HG02840 (cell line): ENCODE results near the gene RANBP10.
A peak's percentile ranks its signal among the peaks of the same experiment; 100 is the strongest.
"Not testable (repeated sequence)": the region's sequence is repeated elsewhere in the genome, so short reads cannot be mapped to it uniquely, and the experiment has no call there.

Source experiments
- ATAC-seq: cut with Tn5 transposase; IDR thresholded peaks from one replicate; pipeline ENCODE4 v1.9.1; 2021; ENCODE audit warnings: mild to moderate bottlenecking, moderate library complexity, moderate number of reproducible peaks; ENCODE audit not compliant: unreplicated experiment, low FRiP score

The RANBP10 gene

DNA sequence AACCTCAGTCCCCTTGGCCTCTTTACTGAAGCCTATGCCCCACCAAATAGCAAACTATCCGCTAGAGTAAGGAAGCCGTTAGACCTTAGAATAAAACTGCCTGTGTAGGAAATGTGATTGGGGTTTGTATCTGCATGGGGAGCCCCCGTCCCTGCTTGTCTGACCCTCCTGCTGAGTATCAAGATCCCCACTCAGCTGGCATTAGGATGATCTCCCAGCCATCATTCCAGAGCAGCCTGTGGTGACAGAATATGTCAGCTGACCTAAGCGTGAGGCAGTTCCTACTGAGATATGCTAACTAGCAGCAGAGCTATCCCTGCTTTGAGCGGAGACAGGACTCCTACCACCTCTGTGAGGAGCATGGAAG is 86.6 kb downstream of the RANBP10 start:
- no peak for ATAC-seq

DNA sequence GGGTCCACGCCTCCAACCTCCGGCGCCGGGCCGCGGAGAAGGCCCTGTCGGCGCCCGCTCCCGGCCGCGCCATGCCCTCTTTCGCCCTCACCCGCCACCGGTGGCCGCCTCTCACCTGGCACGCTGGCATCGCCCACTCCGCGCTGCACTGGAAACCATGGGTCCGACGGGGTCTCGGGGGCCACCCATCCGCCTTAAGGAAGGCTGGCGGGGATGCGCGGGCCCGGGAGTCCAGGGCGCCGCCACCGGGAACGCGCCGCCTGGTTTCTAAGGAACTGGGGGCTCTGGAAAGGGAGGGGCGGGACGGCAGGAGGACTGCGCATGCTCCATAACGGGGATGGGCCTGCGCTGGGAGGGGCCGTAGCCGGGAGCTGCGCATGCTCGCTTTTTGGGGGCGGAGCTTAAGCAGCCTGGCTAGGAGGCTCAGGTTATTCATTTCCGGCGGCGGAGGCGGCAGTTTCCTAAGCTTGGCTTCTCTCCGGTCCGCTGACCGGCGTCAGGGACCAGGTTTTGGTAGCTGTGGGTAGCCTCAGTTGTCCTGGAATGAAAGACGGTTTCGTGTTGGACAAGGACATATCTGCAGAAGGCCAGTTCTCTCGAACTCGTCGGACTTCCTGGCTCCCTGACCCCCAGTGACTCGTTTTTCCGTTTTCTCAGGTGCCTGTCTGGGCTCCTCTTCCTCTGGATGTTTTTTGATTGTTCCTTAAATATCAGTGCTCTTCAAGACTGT is 87.1 kb downstream of the RANBP10 start, which contains the start of gene GFOD2:
Gene GFOD2 (minus strand): TSS at position 269 of the 730 bp plus-strand sequence. CDS start 33,601 bp downstream, outside the sequence.
- peak; percentile 84 for ATAC-seq

DNA sequence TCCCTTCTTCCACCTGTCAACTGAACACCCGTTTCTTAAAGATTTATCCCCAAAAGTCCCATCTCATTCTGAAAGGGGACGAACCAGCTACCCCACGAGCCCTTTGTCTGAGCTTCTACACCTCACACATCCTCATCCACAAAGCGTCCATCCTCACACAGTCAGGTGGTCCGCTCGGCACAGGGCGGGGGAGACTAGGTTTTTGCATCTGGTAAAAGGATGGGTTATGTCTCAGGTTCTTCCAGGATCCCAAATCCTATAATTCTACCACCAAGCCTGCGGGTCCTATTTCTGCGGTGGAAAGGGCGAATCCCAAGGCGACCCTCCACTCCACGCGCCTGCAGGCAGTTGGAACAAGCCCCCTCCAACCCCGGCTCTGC is 87.7 kb downstream of the RANBP10 start:
- ATAC-seq = peak; percentile 12

DNA sequence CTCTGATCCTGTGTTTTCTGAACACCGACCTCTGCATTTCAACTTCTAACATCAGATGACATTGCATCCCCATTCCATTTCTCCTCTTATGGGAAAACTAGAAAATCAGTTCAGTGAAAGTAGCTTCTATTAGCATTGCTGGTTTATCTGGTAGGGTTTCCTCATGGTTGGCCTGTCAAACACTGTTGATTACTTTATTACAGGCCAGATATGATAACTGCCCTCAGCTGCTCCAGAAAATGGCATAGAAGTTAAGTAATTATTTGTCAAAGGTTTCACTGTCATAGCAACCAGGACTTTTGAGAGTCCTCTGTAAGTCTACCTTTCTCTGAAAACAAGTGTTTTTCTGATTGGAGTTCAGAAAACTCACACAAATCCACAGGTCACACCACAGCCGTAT is 90.3 kb downstream of the RANBP10 start:
- no peak for ATAC-seq

DNA sequence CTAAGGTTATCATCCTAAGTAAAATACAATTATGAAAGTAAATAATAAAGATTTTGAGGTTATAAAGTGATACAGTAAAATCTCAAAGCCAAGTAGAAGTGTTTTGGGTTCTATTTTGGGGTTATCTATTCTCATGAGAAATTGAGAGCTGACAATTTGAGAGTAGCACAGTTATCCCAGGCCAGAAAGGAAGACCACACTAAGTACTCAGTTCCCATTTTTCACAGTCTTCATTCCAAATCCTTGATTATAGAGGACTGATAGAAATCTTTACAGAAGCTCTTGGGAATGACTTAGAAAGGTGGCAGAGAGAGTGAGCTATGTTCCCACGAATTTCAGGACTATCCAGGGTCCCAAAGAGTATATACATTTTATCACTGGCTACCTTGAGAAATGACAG is 91.8 kb downstream of the RANBP10 start:
- ATAC-seq = no peak

DNA sequence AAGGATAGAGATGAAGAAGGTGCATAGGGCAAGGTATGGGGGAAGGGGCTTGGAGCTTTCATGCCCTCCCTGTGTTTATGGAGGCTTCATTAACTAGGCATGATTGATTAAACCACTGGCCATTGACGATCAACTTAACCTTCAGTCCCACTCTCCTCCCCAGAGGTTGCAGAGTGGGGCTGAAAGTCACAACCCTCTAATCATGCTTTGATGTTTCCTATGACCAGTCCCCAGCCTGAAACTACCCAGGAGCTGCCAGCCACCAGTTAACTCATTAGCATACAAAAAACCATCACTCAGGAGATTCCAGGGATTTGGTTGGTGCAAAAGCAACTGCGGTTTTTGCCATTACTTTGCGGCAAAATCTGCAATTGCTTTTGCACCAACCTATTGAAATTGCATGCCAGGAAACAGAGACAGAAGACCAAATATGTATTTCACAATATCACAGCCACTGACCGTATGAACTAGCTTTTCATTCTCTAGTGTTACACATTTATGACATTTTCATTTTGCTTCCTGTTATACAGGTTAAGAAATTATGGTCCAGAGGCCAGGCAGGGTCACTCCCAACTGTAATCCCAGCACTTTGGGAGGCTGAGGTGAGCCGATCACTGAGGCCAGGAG is 92.6 kb downstream of the RANBP10 start:
- ATAC-seq = no peak

DNA sequence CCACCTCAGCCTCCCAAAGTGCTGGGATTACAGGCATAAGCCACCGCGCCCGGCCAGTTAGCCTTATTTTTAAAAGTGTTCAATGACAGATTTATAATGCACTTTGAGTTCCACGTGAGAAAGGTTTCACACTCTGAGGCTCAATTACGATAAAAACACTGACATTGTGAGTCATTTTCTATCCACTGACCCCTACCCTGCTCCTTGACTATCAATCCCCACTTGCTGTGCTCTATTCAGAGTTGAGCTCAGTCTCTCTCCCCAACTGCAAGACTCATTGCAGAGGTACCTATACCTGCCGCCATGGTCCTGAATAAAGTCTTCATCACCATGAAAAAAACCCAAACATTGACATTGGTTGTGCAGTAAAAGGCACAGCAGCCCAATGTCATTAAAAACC is 95.8 kb downstream of the RANBP10 start:
- ATAC-seq = no peak

DNA sequence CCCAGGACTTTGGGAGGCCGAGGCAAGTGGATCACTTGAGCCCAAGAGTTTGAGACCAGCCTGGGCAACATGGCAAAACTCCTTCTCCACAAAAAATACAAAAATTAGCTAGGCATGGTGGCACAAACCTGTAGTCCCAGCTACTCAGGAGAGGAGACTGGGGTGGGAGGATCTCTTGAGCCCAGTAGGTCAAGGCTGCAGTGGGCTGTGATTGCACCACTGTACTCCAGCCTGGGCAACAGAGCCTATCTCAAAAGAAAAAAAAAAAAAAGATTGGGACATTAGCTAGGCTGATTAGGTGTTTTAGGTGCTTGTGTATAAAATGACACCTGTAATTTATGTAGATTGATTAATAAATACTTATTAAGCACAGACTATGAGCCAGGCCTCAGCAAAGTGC is 97.3 kb downstream of the RANBP10 start:
- no peak for ATAC-seq

DNA sequence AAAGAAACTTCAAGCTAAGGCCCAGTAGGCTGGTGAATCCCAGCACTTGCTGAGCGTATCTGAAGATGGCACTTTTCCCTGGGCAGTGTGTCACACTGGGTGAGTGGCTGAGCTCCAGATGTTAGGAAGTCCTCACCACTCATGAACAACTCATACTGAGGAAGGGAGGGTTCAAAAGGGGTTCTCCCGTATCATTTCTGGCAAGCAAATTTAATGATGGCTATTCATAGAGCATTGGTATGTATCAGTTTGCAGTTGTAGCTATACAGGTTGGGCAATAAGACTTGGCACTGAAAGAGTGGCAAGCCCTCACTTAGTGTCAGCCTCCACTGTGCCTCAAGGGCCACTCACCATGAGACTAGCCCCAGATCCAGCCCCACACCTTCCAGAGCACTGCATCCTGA is 98.0 kb downstream of the RANBP10 start:
- no peak for ATAC-seq

DNA sequence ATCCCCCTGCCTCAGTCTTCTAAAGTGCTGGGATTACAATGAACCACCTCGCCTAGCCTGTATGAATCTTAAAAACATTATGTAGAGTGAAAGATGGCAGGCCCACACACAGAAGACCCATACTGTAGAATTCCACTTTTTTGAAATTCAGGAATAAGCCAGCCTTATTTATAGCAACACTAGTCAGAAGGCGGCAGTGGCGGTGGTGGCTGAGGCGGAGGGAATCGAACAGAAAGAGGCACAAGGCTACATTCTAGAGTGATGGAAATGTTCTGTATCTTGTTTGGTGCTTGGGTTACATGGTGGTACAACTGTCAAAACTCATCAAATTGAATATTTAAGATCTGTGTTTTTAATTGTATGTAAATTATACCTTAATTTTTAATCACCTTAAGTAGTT is 98.6 kb downstream of the RANBP10 start:
- no peak for ATAC-seq

DNA sequence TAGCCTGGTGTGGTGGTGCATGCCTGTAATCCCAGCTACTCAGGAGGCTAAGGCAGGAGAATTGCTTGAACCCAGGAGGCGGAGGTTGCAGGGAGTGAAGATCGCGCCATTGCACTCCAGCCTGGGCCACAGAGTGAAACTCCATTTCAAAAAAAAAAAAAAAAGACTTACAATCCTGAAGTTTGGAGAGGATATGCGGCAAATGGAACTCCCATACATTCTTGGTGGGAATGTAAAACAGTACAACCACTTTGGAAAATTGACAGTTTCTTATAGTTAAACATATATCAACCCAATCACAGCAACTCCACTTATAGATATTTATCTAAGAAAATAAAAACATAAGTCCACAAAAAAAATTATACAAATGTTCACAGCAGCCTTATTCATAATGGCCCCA is 99.2 kb downstream of the RANBP10 start:
- no peak for ATAC-seq

DNA sequence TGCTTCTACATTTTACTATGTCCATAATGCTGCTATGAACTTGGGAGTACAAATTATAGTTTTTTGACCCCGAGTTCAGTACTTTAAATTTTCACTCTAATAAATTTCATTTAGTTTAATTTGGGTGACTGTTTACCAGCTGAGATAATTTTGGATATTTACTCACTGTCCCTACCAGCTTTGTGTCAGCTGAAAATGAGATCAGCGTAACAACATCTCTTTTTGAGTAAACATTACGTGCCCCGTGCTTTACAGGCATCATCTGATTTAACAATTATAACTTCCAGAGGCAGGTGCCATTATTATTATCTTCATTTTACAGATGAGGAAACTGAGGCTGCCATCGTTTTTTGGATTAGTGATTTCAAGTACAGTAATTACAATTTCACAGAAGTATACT is 102.2 kb downstream of the RANBP10 start:
- ATAC-seq = no peak

DNA sequence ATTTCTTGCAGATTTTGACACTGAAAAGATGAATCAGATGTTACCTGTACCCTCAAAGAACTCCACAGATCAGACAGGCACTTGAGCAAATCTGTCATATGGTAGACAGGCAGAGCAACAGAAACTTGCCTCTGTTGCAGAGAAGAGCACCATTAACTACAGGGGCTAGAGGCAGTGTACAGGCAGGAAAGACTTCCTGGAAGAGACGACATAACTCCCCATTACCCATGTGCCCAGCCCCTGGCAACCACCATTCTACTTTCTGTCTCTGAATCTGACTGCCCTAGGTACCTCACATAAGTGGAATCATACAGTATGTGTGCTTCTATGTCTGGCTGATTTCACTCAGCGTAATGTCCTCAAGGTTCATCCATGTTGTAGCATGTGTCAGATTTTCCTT is 102.7 kb downstream of the RANBP10 start:
- ATAC-seq = no peak

DNA sequence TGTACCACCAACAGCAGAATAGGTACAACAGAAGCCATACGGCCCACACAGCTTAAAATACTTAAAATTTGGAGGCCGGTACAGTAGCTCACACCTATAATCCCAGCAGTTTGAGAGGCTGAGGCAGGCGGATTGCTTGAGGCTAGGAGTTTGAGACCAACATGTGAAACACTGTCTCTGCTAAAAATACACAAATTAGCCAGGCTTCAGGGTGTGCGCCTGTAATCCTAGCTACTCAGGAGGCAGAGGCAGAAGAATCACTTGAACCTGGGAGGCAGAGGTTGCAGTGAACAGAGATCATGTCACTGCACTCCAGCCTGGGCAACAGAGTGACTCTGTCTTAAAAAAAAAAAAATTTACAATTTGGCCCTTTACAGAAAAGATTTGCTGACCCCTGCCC is 104.2 kb downstream of the RANBP10 start:
- no peak for ATAC-seq

DNA sequence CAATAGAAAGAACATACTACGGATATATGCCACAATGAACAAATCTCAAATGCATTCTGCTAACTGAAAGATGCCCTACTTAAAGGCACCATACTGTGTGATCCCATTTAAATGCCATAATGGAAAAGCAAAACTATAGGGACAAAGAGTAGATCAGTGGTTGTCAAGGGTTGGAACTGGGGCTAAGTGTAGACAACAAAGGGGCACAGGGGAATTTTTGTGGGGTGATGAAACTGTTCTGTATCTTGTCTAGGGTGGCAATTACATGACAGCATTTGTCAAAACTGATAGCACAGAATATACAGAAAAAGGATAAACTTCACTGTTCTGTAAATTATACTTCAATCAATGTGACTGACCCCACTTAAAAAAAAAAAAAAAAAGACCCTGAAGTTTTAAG is 104.9 kb downstream of the RANBP10 start:
- ATAC-seq = no peak

DNA sequence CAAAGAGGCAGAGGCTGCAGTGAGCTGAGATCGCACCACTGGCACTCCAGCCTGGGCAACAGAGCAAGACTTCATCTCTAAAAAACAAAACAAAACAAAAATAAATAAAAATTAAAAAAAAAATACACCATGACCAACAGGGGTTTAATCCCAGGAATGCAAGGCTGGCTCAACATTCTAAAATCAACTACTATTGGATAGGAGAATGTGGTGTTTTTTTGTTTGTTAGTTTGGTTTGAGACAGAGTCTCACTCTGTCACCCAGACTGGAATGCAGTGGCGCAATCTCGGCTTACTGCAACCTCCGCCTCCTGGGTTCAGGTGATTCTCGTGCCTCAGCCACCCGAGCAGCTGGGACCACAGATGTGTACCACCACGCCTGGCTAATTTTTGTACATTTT is 107.1 kb downstream of the RANBP10 start:
- ATAC-seq = no peak

DNA sequence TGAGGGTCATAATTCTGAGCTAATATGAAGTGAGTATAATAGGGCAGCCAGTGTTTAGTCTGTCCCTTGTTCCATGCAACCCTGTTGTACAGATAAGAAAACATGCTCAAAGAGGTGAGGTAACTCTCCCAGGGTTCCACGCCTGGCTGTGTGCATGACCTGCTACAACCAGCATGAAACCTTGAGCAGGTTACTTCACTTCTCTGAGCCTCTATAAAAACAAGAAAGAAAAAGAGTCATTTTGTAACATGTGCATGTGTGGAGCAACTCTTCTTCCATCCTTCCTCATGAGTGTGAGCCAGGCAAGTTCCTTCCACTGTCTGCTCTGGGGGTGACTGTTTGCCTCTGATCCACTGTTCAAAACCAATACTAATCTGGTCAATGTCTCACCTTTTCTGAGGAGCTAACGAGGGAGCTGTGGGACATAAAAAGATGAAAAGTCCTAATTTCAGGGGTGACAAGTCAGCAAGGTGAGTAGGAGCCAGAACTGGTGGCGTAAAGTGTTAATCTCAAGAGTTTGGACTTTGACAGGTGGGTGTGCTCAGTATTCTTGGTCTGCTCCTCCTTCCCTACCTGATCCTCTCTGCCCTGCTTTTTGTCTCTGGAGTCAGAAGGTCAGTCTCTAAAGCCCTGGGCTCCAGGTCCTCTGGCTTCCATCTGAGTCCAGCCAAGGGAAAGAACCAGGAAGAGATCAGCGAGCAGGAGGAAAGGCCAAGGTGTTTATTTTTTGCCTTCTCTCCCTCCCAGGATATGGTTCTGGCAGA is 108.8 kb downstream of the RANBP10 start:
- ATAC-seq = no peak

DNA sequence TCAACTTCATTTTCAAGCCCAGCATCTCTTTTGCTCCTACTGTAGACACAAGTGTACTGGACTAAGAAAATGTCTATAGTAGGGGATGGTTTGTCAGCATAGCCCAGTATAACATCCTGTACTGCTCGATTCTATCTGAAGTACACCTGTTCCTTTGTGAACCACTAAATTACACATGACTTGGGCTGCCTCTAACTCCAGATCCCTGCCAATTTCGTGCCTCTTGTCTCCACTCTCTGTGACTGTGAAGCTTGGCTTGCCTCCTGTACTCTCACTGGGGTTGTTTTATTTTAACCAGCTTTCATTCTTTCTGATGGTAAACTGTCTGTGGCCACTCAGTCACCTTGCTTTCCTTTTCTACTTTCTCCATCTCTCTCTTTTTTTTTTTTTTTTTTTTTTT is 111.7 kb downstream of the RANBP10 start:
- no peak for ATAC-seq

DNA sequence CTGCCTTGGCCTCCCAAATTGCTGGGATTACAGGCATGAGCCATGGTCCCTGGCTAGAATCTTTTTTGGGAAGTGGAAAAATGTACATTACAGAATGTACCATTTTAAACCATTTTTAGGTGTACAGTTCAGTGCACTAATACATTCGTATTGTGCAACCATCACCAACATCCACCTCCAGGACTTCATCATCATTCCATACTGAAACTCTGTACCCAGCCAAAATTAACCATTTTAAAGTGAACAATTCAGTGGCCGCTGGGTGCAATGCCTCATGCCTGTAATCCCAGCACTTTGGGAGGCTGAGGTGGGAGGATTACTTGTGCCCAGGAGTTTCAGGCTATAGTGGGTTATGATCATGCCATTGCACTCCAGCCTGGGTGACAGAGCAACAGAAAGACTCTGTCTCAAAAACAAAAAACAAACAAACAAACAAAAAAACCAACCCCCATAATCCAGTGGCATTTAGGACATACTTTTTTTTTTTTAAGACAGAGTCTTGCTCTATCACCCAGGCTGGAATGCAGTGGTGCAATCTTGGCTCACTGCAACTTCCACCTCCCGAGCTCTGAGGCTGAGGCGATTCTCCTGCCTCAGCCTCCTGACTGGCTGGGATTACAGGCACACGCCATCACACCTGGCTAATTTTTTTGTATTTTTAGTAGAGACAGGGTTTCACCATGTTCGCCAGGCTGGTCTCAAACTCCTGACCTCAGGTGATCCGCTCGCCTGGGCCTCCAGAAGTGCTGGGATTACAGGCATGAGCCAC is 112.7 kb downstream of the RANBP10 start:
- ATAC-seq = not testable (repeated sequence)

DNA sequence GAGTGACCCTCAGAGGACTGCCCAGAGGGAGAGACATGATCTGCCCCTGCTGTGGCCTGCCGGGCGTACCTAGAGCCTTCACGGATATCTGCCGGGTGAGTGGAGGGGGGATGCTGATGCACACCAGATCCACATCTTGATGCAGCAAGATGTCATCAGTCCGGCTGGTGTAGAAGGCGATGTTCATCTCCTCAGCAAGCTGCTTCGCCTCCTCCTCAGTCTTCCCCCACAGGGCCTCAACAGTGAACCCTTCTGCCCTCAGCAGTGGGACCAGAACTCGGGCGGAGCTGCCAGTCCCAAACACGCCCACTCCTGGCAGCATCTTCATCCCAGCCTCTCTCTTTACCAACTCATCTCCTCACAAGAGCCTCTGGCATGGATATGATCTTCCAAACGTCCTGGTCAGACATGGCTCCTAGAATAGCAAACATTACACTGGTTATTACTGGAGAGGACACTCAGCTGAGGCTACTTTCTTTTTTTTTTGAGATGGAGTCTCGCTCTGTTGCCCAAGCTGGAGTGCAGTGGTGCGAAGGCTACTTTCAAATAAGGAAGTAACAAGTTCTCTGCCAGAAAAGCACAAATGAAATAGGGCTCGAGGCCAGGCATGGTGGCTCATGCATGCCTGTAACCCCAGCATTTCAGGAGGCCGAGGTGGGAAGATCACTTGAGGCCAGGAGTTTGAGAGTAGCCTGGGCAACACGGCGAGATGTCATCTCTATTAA is 120.8 kb downstream of the RANBP10 start:
- no peak for ATAC-seq
